GM19372 (cell line): ENCODE data around the gene METTL25B.
A peak's percentile ranks its signal among the peaks of the same experiment; 100 is the strongest.

Source experiments
- ATAC-seq: cut with Tn5 transposase; IDR thresholded peaks from one replicate; pipeline ENCODE4 v1.9.1; 2021; ENCODE audit warnings: mild to moderate bottlenecking, low read depth, moderate library complexity; ENCODE audit not compliant: unreplicated experiment

METTL25B gene

GRCh38 chr1:156725683-156726280 is 2.5 kb upstream of the METTL25B start:
- ATAC-seq = no peak

GRCh38 chr1:156726549-156727226 is 1.6 kb upstream of the METTL25B start:
- ATAC-seq = no peak

DNA sequence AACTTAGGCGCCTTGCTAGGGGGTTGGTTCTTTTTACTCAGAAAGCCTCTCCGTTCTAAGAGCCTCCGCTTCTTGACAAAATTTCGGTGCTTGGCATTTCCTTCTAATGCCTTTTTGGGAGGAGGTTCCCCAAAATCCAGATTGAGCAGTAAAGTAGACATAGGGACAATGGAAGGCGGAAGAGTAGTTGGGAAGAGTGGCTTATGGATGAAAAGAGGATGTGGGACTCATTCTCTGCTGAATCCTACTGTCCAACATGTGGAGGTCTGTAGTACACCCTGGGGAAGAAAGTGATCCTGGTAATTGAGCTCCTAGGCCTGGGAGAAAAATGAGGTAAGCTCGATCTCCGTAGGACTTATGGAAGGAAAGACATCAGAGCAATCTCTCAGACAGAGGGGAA is 777 bp upstream of the METTL25B start:
- no peak for ATAC-seq

DNA sequence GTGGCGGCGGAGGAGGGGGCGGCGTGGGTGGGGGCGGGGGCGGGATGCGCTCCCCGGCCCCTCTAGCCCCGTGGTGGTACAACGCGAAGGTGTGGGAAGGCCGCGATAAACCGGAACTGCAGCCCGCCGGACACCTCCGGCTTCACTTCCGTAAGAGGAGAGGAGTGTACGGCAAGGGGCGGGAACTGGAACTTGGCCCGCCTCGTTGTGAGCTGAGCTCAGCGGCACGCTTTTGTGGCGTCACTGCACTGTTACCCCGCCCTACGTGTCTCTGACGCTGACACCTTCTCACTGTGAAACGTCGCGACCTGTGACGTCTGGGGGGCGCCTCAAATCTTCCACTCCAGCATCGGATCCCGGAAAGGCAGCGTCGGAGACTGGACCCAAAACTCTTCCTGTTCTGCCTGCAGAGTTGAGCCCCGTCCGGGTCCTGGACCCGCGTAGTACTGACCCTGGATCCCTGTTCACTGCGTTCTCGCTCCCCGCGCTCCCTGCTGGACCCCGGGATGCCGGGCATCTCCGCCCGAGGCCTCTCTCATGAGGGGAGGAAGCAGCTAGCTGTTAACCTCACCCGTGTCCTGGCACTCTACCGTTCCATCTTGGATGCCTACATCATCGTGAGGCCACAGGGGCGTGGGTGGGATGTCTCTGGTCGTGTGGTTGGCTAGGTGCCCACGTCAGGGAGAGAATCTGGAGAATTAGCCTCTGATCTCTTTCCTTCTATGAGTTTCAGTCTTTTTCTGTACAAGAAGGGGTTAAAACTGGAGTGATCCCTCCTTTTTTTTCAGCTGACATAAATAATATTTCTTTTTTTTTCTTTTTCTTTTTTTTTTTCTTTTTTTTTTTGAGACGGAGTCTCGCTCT is 562 bp downstream of the METTL25B start, which contains the start of gene ISG20L2:
TSS of gene ISG20L2 (minus strand) at position 168 of the 864 bp plus-strand sequence. CDS start 1,114 bp downstream, outside the sequence.
- ATAC-seq = peak; percentile 87

DNA sequence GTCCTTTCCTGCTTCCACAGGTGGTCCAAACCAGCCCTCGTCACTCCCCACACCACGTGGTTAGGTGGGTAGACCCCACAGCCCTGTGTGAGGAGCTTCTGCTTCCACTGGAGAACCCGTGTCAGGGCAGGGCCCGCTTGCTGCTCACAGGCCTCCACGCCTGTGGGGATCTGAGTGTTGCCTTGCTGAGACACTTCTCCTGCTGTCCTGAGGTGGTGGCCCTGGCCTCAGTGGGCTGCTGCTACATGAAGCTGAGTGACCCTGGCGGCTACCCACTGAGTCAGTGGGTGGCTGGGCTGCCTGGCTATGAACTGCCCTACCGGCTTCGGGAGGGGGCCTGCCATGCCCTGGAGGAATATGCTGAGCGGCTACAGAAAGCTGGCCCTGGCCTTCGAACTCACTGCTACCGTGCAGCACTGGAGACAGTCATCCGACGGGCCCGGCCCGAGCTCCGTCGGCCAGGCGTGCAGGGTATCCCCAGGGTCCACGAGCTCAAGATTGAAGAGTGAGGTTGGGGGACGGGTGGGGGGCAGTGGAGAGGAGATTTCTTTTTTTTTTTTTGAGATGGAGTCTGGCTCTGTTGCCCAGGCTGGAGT is 5.8 kb downstream of the METTL25B start:
- no peak for ATAC-seq

DNA sequence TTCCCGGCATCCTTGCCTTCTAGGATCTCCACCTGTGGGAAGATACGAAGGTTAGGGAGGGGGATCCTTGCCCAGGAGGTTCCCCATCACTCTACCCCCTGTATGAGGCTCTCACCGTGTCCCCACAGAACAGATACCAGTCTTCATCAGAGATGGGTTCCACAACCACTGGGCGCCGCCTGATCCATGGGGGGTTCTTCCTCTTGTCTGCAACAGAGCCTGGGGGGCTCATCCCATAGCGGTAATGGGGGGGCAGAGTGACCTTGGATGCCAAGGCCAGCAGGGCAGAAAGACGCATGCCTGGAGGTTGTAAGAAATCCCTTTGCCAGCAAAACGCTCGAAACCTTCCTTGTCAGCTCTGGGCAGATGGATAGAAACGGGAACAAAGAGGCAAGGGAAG is 10.1 kb downstream of the METTL25B start:
- ATAC-seq = no peak

DNA sequence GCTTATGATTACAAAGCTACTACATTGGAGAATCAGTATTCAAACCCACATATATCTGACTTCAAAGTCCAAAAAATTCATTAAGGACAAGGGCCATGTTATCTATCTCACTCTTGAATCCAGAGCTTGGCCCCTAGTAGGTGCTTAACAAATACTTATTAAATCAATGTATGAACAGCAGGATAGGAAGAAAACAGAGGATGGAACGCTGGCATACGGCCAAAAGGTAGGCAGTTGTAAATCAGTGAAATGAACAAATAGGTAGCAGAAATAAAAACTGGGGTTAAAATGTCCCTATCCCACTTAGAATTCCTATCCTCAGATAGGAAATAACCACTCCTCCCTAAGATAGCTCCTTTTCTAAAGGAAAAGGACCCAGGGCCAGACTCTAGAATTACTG is 10.6 kb downstream of the METTL25B start:
- ATAC-seq = no peak

DNA sequence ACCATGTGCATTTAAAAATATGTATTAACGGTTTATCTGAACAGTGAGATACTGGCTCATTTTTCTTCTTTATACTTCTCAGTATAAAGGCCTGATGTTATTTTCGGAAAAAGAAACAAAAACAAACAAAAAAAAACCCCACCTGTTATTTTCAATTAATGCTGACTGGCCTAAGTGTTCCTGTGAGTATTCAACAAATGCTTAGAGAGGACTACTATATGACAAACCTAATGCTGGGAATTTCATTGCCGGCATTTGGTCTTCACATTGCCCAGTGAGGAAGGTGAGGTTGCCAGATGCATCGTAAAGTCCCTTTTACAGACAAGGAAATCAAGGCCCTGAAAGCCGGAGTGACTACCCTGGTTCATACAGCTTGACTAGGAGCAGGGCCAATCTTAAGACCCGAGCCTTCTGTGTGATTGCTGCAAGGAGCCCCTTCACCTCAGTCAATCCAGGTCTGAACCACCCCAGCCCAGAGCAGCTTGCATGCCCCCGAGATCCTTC is 12.0 kb downstream of the METTL25B start:
- no peak for ATAC-seq

- peak; percentile 85 for ATAC-seq
These were observed 12.6 kb downstream of the METTL25B start, which contains the start of gene MRPL24 for GRCh38 chr1:156740741-156741480. TSS of gene MRPL24 (minus strand) at chr1:156741088. CDS start at chr1:156738704, 2,384 bp downstream.

DNA sequence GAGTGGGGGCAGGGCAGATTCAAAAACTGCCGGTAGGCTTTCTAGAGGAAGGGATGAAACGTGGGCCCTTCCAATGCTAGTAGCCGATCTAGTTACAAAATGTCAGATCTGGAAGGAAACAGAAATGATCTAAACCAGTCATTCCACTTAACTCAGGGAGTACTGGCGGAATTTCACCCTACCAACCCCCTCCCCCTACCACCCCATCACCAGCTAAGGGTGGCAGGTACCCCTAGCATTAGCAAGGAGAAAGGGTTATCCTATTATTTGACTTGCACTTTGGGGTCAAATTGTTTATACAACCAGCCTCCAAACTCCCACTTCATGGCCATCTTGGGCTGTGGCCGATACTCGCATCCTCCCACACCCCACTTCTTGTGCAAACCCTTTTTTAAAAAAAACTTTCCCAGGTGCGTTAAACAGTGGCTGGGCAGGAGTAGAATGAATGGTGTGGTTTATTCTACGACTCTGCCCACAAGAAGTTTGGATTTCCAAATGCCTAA is 13.3 kb downstream of the METTL25B start:
- ATAC-seq = no peak

DNA sequence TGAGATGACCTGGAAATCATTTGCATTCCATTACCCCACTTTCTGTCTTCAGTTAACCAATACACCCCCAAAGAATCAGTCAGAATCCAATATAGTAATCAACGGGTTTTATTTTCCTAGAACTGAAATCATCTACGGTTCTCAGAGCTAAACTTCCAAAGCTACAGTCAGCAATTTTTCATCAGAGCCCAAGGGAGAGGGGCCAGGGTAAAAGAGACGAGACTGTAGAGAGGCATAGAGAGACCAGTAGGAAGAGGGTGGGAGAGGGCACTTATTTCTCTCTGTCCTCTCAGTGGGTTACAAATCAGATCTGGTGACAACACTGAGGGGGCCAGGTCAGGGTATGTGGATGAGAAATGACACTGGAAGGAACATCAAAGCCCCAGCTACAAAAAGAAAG is 13.7 kb downstream of the METTL25B start:
- ATAC-seq = no peak

DNA sequence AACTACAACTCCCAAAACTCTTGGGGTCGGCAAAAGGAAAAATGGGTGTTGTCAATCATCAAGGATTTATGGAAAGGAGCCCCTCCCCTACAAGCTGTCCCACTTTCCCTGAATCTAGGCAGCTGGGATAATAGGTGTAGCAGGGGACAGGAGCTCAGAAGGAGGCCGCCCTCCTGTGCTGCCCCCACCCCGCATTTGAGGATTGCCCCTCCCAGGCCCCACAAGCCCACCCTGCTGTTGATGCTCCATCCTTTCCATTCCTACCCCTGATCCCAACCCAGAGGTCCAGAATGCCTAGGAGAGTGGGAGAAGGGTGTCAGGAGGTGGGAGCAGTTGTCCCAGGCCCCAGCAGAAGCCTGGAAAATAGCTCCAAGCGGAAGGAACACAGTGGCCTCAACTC is 14.5 kb downstream of the METTL25B start:
- ATAC-seq = no peak

- no peak for ATAC-seq
These were observed 15.4 kb downstream of the METTL25B start for GRCh38 chr1:156743367-156744302.

DNA sequence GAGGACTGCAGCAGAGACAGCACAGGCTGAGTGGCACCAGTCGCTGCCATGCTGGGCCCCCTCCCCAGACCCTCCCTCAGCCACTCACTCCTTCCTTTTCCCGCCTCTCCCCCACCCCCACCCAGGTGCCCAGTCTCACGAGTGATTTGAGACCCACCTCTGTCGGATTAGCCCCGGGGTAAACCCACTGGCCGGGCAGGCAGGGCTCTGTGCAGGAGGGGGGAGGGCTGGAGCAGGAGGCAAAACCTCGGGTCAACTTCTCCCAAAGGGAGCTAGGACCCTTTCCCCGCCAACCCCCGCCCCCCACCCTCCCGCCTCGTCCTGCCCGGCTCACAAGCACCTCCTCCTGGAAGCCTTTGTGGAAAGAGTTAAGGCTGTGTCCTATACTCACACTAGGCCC is 16.1 kb downstream of the METTL25B start:
- ATAC-seq = no peak

DNA sequence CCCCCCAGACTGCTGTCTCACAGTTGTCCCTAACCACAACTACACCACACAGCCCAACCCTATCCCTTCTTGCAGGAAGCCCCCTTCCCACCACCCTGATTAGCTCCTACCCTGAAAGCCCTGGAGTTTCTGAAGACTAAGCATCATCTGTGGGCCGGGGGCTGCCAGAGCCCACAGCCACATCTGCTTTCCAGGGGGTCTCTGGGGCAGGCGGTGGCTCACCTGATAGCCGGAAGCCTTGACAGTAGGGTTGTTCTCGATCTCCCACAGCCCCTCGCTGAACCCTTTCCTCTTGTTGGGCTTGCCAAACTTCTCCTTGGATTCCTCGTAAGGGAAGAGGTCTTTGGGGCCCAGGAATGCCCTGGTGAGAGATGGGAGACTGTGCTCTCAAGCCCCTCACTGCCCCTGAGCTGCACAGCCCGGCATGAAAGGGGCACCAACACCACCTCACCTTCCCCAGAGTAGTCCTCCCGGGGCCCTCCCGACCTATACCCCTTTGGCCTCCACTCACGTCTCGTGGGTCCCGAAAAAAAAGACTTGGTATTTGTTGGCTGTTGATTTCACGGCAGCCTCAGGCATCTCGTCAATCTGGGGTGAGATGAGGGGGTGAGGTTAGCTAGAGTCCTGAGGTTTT is 16.6 kb downstream of the METTL25B start:
- no peak for ATAC-seq

DNA sequence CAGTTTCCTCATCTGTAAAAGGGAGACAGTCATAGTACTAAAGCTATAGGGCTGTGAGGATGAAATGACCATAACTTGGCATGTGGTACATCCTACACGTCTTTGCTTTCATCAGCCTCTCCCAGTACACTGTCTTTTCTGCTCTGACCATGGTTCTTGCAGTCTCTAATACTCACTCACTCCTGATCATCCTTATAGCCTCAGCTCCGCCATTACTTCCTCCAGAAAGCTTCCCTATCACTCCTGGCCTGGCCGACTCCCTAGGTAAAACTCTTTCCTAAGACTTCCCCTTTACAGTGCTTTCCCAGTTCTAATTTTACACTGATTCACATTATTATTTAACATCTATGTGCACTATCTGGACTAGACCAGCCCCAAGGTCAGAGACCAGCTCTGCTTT is 17.6 kb downstream of the METTL25B start:
- no peak for ATAC-seq

DNA sequence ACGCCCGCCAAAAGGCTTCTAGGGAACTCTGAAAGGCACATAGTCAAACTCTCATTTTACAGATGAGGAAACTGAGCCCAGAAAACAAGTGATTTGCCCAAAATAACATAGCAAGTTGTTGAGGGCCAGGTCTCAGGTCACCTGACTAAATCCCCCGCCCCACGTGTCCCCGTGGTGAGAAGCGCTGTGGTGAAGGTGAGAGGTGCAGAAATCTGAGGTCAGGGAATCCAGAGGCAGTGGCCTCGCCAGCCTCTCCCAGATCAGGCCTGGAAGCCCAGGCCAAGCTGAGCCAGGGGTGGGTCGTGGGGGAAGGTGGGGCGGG is 18.1 kb downstream of the METTL25B start:
- no peak for ATAC-seq
